ENCODE results near the gene H1-8. TPM values are rescaled to one million over a fixed set of nuclear protein-coding genes. Genes with fewer than 3 reads are reported as not detected.

The H1-8 gene
- total and polyA plus RNA-seq, 9 of the 15 experiments (the other 6 are each of a cell fraction or from before 2014, with no cell fraction given), result not detected

DNA sequence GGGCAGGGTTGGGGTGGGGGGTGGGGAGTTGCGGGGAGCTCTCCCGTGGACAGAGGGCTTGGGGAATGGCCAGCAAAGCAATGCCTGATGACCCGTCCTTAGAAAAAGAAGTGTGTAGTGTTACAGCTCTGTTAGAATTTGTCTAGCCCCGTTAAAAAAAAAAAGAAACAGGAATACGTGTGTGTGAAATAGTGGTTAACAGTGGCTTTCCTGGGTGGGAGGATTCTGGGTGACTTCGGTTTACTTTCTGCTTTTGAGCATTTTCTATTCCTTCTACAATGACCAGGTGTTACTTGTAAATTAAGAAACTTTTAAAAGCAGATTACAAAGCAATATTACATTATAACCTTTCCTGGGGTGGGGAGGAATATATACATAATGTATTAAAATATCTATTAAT lies 25.0 kb downstream of the H1-8 start:
- H3K9ac ChIP-seq (ENCODE audit: insufficient read depth in 1 of 2, low read depth in 2 of 2, low read length in 2 of 2), result no peak overlapping the region
- ATAC-seq (no peak), DNase-seq (ENCODE audit: extremely low read depth in 1 of 4, low spot score in 3 of 4) (no peak), FAIRE-seq (no peak)
- H3K27me3 ChIP-seq (ENCODE audit: control insufficient read depth in 2 of 2, insufficient read depth in 2 of 2, low read length in 2 of 2), result no peaks in the 10 kb centered on the region
- intact Hi-C loops (cut with micrococcal nuclease) (no loop called here), in situ Hi-C loops (cut with MboI) (no loop called here)
- no peak overlapping the region for H2AFZ ChIP-seq (ENCODE audit: low read depth, low read length)
- H3K9me1 ChIP-seq (ENCODE audit: control insufficient read depth, insufficient read depth, low read length), result no peaks in the 10 kb centered on the region
- H3K27ac ChIP-seq (ENCODE audit: extremely low read depth, low read depth, low read length), result no peak overlapping the region
- CTCF ChIA-PET (ENCODE audit: low intra/inter-chr PET ratio), result no interaction called here
- H4K20me1 ChIP-seq (replicated peaks; ENCODE audit: control insufficient read depth, insufficient read depth, low read length), result no peaks in the 10 kb centered on the region
- BruUV-seq (replicated peaks), result no TSS peak
- no peak overlapping the region for H3K4me2 ChIP-seq (ENCODE audit: insufficient read depth, low read length)
- H3K79me2 ChIP-seq (ENCODE audit: control insufficient read depth, insufficient read depth, low read length), result no peaks in the 10 kb centered on the region
- H3K4me3 ChIP-seq, result no peak overlapping the region
- H3K36me3 ChIP-seq (ENCODE audit: control insufficient read depth, insufficient read depth, low read length), result peaks cover 10% of the 10 kb centered on the region; the same call in 1 of the 3 replicates
- WGBS (ENCODE audit: insufficient coverage, low coverage, missing lambda C conversion rate), result 50% methylated on average over 4 of the region's 6 CpGs
- POLR2A ChIA-PET, result no interaction called here
- H3K4me1 ChIP-seq (replicated peaks in 1 of 2; ENCODE audit: control insufficient read depth in 2 of 2, insufficient read depth in 2 of 2, low read length in 2 of 2), result peaks cover 0 to 12% of the 10 kb centered on the region in 2 experiments; a peak in 2 of 5 replicates
- H3K9me3 ChIP-seq (replicated peaks; ENCODE audit: control insufficient read depth, insufficient read depth, low read depth, low read length), result no peaks in the 10 kb centered on the region
- TF ChIP-seq CREB1 (IDR thresholded peaks at IDR 0.05) (no peak), CREB1 (CRISPR knock-in tag; IDR thresholded peaks at IDR 0.05) (no peak), MAFF (IDR thresholded peaks at IDR 0.05; ENCODE audit: low read length) (no peak), XRCC3 (IDR thresholded peaks at IDR 0.05) (no peak), MTA2 (IDR thresholded peaks at IDR 0.05; ENCODE audit: low read depth) (no peak)
- TF ChIP-seq, protein P1, sequence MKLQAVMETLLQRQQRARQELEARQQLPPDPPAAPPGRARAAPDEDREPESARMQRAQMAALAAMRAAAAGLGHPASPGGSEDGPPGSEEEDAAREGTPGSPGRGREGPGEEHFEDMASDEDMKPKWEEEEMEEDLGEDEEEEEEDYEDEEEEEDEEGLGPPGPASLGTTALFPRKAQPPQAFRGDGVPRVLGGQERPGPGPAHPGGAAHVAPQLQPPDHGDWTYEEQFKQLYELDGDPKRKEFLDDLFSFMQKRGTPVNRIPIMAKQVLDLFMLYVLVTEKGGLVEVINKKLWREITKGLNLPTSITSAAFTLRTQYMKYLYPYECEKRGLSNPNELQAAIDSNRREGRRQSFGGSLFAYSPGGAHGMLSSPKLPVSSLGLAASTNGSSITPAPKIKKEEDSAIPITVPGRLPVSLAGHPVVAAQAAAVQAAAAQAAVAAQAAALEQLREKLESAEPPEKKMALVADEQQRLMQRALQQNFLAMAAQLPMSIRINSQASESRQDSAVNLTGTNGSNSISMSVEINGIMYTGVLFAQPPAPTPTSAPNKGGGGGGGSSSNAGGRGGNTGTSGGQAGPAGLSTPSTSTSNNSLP (IDR thresholded peaks at IDR 0.05; ENCODE audit: borderline replicate concordance, low read depth, low read length), result no peak
- TF ChIP-seq, protein P2, sequence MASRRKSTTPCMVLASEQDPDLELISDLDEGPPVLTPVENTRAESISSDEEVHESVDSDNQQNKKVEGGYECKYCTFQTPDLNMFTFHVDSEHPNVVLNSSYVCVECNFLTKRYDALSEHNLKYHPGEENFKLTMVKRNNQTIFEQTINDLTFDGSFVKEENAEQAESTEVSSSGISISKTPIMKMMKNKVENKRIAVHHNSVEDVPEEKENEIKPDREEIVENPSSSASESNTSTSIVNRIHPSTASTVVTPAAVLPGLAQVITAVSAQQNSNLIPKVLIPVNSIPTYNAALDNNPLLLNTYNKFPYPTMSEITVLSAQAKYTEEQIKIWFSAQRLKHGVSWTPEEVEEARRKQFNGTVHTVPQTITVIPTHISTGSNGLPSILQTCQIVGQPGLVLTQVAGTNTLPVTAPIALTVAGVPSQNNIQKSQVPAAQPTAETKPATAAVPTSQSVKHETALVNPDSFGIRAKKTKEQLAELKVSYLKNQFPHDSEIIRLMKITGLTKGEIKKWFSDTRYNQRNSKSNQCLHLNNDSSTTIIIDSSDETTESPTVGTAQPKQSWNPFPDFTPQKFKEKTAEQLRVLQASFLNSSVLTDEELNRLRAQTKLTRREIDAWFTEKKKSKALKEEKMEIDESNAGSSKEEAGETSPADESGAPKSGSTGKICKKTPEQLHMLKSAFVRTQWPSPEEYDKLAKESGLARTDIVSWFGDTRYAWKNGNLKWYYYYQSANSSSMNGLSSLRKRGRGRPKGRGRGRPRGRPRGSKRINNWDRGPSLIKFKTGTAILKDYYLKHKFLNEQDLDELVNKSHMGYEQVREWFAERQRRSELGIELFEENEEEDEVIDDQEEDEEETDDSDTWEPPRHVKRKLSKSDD (conservative IDR thresholded peaks at IDR 0.05; ENCODE audit: low read length), result no peak
- TF ChIP-seq, protein P3, sequence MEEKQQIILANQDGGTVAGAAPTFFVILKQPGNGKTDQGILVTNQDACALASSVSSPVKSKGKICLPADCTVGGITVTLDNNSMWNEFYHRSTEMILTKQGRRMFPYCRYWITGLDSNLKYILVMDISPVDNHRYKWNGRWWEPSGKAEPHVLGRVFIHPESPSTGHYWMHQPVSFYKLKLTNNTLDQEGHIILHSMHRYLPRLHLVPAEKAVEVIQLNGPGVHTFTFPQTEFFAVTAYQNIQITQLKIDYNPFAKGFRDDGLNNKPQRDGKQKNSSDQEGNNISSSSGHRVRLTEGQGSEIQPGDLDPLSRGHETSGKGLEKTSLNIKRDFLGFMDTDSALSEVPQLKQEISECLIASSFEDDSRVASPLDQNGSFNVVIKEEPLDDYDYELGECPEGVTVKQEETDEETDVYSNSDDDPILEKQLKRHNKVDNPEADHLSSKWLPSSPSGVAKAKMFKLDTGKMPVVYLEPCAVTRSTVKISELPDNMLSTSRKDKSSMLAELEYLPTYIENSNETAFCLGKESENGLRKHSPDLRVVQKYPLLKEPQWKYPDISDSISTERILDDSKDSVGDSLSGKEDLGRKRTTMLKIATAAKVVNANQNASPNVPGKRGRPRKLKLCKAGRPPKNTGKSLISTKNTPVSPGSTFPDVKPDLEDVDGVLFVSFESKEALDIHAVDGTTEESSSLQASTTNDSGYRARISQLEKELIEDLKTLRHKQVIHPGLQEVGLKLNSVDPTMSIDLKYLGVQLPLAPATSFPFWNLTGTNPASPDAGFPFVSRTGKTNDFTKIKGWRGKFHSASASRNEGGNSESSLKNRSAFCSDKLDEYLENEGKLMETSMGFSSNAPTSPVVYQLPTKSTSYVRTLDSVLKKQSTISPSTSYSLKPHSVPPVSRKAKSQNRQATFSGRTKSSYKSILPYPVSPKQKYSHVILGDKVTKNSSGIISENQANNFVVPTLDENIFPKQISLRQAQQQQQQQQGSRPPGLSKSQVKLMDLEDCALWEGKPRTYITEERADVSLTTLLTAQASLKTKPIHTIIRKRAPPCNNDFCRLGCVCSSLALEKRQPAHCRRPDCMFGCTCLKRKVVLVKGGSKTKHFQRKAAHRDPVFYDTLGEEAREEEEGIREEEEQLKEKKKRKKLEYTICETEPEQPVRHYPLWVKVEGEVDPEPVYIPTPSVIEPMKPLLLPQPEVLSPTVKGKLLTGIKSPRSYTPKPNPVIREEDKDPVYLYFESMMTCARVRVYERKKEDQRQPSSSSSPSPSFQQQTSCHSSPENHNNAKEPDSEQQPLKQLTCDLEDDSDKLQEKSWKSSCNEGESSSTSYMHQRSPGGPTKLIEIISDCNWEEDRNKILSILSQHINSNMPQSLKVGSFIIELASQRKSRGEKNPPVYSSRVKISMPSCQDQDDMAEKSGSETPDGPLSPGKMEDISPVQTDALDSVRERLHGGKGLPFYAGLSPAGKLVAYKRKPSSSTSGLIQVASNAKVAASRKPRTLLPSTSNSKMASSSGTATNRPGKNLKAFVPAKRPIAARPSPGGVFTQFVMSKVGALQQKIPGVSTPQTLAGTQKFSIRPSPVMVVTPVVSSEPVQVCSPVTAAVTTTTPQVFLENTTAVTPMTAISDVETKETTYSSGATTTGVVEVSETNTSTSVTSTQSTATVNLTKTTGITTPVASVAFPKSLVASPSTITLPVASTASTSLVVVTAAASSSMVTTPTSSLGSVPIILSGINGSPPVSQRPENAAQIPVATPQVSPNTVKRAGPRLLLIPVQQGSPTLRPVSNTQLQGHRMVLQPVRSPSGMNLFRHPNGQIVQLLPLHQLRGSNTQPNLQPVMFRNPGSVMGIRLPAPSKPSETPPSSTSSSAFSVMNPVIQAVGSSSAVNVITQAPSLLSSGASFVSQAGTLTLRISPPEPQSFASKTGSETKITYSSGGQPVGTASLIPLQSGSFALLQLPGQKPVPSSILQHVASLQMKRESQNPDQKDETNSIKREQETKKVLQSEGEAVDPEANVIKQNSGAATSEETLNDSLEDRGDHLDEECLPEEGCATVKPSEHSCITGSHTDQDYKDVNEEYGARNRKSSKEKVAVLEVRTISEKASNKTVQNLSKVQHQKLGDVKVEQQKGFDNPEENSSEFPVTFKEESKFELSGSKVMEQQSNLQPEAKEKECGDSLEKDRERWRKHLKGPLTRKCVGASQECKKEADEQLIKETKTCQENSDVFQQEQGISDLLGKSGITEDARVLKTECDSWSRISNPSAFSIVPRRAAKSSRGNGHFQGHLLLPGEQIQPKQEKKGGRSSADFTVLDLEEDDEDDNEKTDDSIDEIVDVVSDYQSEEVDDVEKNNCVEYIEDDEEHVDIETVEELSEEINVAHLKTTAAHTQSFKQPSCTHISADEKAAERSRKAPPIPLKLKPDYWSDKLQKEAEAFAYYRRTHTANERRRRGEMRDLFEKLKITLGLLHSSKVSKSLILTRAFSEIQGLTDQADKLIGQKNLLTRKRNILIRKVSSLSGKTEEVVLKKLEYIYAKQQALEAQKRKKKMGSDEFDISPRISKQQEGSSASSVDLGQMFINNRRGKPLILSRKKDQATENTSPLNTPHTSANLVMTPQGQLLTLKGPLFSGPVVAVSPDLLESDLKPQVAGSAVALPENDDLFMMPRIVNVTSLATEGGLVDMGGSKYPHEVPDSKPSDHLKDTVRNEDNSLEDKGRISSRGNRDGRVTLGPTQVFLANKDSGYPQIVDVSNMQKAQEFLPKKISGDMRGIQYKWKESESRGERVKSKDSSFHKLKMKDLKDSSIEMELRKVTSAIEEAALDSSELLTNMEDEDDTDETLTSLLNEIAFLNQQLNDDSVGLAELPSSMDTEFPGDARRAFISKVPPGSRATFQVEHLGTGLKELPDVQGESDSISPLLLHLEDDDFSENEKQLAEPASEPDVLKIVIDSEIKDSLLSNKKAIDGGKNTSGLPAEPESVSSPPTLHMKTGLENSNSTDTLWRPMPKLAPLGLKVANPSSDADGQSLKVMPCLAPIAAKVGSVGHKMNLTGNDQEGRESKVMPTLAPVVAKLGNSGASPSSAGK (IDR thresholded peaks at IDR 0.05), result no peak
